Smooth muscle cell (in vitro differentiated cells): ENCODE measurements around the gene GLTP. TPM values are rescaled to one million over a fixed set of nuclear protein-coding genes. Genes with fewer than 3 reads are reported as not detected.
"Not testable (repeated sequence)": the region's sequence is repeated elsewhere in the genome, so short reads cannot be mapped to it uniquely, and the experiment has no call there.

ENCODE experiments used
- DNase-seq: peaks from one replicate; lab custom pipeline; 2025; ENCODE audit not compliant: unreplicated experiment; lab: John Stamatoyannopoulos, UW
- H2AFZ ChIP-seq: fragments of 200-600 bp; sonication (generic); 2 replicates; pipeline ENCODE4 v1.6.0; 2016; ENCODE audit warnings: antibody characterized with exemption, low read depth, mild to moderate bottlenecking
- H3F3A ChIP-seq: fragments of 200-600 bp; sonication (generic); 2 replicates; pipeline ENCODE4 v1.6.0; 2017; ENCODE audit warnings: antibody characterized with exemption, low read depth
- H3K27ac ChIP-seq: fragments of 200-600 bp; sonication (generic); 2 replicates; pipeline ENCODE4 v1.5.1; 2016; ENCODE audit warnings: low read depth, mild to moderate bottlenecking
- H3K27me3 ChIP-seq: fragments of 200-600 bp; sonication (generic); 2 replicates; pipeline ENCODE4 v1.6.1; 2016; ENCODE audit warnings: low read depth, mild to moderate bottlenecking
- H3K36me3 ChIP-seq: fragments of 200-600 bp; sonication (generic); 2 replicates; pipeline ENCODE4 v1.5.1; 2016; ENCODE audit warnings: low read depth
- H3K4me1 ChIP-seq: fragments of 200-600 bp; sonication (generic); 2 replicates; pipeline ENCODE4 v1.5.1; 2016; ENCODE audit warnings: low read depth
- H3K4me2 ChIP-seq: fragments of 200-600 bp; sonication (generic); 2 replicates; pipeline ENCODE4 v1.6.0; 2016; ENCODE audit warnings: mild to moderate bottlenecking
- H3K4me3 ChIP-seq: fragments of 200-600 bp; sonication (generic); 2 replicates; pipeline ENCODE4 v1.5.1; 2016; ENCODE audit warnings: mild to moderate bottlenecking
- H3K79me2 ChIP-seq: fragments of 200-600 bp; sonication (generic); 2 replicates; pipeline ENCODE4 v1.6.0; 2016; ENCODE audit warnings: low read depth, mild to moderate bottlenecking
- H3K9ac ChIP-seq: fragments of 200-600 bp; sonication (generic); 2 replicates; pipeline ENCODE4 v1.6.0; 2016; ENCODE audit warnings: low read depth
- H3K9me3 ChIP-seq: fragments of 200-600 bp; sonication (generic); replicated peaks from 2 replicates; pipeline ENCODE4 v1.5.1; 2016; ENCODE audit warnings: low read depth
- H4K20me1 ChIP-seq: fragments of 200-600 bp; sonication (generic); 2 replicates; pipeline ENCODE4 v1.6.0; 2016; ENCODE audit warnings: low read depth
- CTCF ChIP-seq: fragments of 200-600 bp; sonication (generic); IDR thresholded peaks from 2 replicates; pipeline ENCODE4 v1.5.1; 2017; ENCODE audit warnings: borderline replicate concordance, mild to moderate bottlenecking, antibody characterized with exemption; ENCODE audit not compliant: insufficient read depth, poor library complexity, severe bottlenecking
- WGBS: methylation state at CpG from one replicate; pipeline ENCODE4 v1.1.7; 2016; ENCODE audit warnings: low lambda C conversion rate; 5-methylcytosine and 5-hydroxymethylcytosine counted together
- polyA plus RNA-seq: library from polyadenylated mRNA; unstranded; fragments of >200 nt; fragmentation: Nextera tagmentation; extraction: Ambion mirVana; gene quantifications from 2 replicates; pipeline ENCODE4 v1.2.1, GENCODE V29; 2016
- total RNA-seq: library from RNA; depleted of rRNA; stranded (reverse); fragments of >200 nt; gene quantifications from 2 replicates; pipeline ENCODE4 v1.2.3, GENCODE V29; 2014

The GLTP gene
- total and polyA plus RNA-seq, 2 experiments from 2014 or later: 43.4 to 46.9 TPM

GRCh38 chr12:109892165-109892715 lies 11.9 kb upstream of the GLTP start:
- Histone ChIP-seq H3K4me2 (no peak overlapping the region), H3K27me3 (no peaks in the 10 kb centered on the region), H4K20me1 (no peaks in the 10 kb centered on the region), H3K9me3 (no peaks in the 10 kb centered on the region), H3K79me2 (no peaks in the 10 kb centered on the region), H3F3A (no peaks in the 10 kb centered on the region), H2AFZ (no peak overlapping the region), H3K4me3 (no peak overlapping the region), H3K27ac (no peak overlapping the region), H3K36me3 (no peaks in the 10 kb centered on the region), H3K9ac (no peak overlapping the region), H3K4me1 (no peaks in the 10 kb centered on the region)
- DNase-seq: no peak
- no peak for TF ChIP-seq CTCF
- 94% methylated on average over 1 of the region's 1 CpG for WGBS

GRCh38 chr12:109891731-109892130 lies 11.4 kb upstream of the GLTP start:
- H3K4me2 ChIP-seq, H2AFZ ChIP-seq, H3K4me3 ChIP-seq, DNase-seq, H3K79me2 ChIP-seq, H3K27me3 ChIP-seq, H3K27ac ChIP-seq, H3K36me3 ChIP-seq, H3K9me3 ChIP-seq, H4K20me1 ChIP-seq, H3K9ac ChIP-seq, H3K4me1 ChIP-seq, H3F3A ChIP-seq: not testable (repeated sequence)
- 84% methylated on average over 7 of the region's 7 CpGs for WGBS

GRCh38 chr12:109890620-109891170 lies 10.4 kb upstream of the GLTP start:
- 83% methylated on average over 13 of the region's 13 CpGs for WGBS
- H3K4me2 ChIP-seq: no peak overlapping the region

More at GRCh38 chr12:109890620-109891170, 10.4 kb upstream of the GLTP start:
- Histone ChIP-seq H3K79me2 (no peaks in the 10 kb centered on the region), H3K4me3 (no peak overlapping the region), H3K27ac (no peak overlapping the region), H4K20me1 (no peaks in the 10 kb centered on the region), H3K9me3 (no peaks in the 10 kb centered on the region), H3K9ac (no peak overlapping the region), H3K27me3 (no peaks in the 10 kb centered on the region), H3K36me3 (no peaks in the 10 kb centered on the region), H2AFZ (no peak overlapping the region), H3K4me1 (no peaks in the 10 kb centered on the region), H3F3A (no peaks in the 10 kb centered on the region)
- TF ChIP-seq CTCF: no peak
- no peak for DNase-seq
